ENCODE data around the gene KPNB1. TPM values are rescaled to one million over a fixed set of nuclear protein-coding genes. Genes with fewer than 3 reads are reported as not detected.

The KPNB1 gene
- total RNA-seq, 4 donors from 2014 or later, result 72.3 to 276 (median 135) TPM

DNA sequence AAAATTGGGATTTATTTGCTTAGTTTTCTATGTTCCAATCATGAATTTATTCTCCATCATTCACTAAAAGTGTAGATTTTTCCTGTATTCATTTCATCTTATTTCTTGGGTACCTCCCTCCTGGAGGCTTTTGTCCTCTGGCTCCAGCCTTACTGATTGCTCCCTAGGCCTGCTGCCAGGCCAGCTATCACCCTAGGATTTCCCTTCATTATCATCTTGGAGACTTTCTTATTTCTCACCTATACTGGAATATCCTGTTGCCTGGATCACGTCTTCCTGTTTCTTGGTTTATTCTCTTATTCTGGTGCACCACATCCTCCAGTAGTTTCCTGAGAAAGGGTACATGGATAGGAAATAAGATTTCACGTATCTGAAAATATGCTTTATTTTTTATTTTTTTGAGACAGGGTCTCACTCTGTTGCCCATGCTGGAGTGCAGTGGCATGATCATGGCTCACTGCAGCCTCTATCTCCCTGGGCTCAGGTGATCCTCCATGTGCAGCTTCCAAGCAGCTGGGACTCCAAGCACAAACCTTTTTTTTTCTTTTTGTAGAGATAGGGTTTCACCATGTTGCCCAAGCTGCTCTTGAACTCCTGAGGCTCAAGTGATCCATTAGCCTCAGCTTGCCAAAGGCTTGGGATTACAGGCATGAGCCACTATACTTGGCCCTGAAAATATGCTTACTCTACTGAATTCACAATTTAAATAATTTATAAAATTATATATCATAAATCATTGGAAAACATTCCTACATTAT lies 13.3 kb upstream of the KPNB1 start:
- Histone ChIP-seq H3K9me3 (no peaks in the 10 kb centered on the region), H3K4me3 (no peak overlapping the region), H3K4me1 (no peaks in the 10 kb centered on the region), H3K36me3 (no peaks in the 10 kb centered on the region), H3K27ac (no peak overlapping the region), H3K27me3 (no peaks in the 10 kb centered on the region)
- TF ChIP-seq POLR2A (IDR thresholded peaks at IDR 0.05) (no peak), CTCF (IDR thresholded peaks at IDR 0.05) (no peak)
- no peak for DNase-seq

DNA sequence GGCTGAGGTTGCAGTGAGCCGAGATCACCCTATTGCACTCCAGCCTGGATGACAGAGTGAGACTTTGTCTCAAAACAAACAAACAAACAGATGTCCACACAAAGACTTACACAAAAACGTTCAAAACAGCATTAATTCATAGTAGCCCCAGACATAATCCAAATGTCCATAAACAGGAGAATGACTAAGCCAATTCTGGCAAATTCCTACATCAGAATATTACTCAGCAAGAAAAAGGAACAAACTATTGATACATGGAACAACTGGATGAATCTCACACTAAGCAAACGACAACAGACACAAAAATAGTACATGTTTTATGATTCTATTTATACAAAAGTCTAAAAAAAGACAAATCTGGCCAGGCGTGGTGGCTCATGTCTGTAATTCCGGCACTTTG lies 10.8 kb upstream of the KPNB1 start:
- Histone ChIP-seq H3K27me3 (no peaks in the 10 kb centered on the region), H3K4me3 (no peak overlapping the region), H3K27ac (no peak overlapping the region), H3K4me1 (no peaks in the 10 kb centered on the region), H3K36me3 (no peaks in the 10 kb centered on the region), H3K9me3 (no peaks in the 10 kb centered on the region)
- TF ChIP-seq POLR2A (IDR thresholded peaks at IDR 0.05) (no peak), CTCF (IDR thresholded peaks at IDR 0.05) (no peak)
- no peak for DNase-seq

DNA sequence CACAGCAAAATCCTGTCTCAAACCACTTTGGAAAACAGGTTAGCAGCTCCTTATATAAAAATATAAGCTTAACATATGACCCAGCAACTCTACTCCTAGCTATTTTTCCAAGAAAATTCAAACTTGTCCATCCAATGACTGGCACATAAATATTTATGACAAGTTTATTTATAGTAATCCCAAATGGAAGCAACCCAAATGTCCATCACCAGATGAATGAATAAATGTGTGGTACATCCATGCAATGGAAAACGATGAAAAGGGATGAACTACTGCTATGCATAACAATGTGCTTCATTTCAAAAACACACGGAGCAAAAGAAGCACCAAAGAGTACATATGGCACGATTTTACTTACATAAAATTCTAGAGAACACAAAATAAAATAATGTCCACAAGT lies 9.6 kb upstream of the KPNB1 start:
- TF ChIP-seq POLR2A (IDR thresholded peaks at IDR 0.05), result no peak
- no peak for TF ChIP-seq CTCF (IDR thresholded peaks at IDR 0.05)
- no peak overlapping the region for H3K27ac ChIP-seq
- H3K9me3 ChIP-seq, result no peaks in the 10 kb centered on the region
- H3K4me1 ChIP-seq, result no peaks in the 10 kb centered on the region
- no peak for DNase-seq
- H3K36me3 ChIP-seq, result no peaks in the 10 kb centered on the region
- no peak overlapping the region for H3K4me3 ChIP-seq
- no peaks in the 10 kb centered on the region for H3K27me3 ChIP-seq

DNA sequence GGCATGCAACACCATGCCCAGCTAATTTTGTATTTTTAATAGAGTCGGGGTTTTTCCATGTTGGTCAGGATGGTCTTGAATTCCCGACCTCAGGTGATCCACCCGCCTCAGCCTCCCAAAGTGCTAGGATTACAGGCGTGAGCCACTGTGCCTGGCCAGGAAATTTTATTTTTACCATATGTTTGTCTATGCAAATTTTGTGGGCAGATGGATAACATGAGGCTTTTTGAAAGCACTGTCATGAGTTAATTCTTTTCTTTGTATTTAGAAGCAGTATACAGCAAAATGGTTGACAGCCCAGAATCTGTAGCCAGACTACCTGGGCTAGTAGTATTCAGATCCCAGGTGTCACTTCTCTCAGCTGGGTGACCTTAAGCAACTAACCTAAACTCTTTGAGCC lies 8.5 kb upstream of the KPNB1 start:
- Histone ChIP-seq H3K4me1 (no peaks in the 10 kb centered on the region), H3K27me3 (no peaks in the 10 kb centered on the region), H3K4me3 (no peak overlapping the region), H3K27ac (no peak overlapping the region), H3K36me3 (no peaks in the 10 kb centered on the region), H3K9me3 (no peaks in the 10 kb centered on the region)
- no peak for DNase-seq
- TF ChIP-seq POLR2A (IDR thresholded peaks at IDR 0.05) (no peak), CTCF (IDR thresholded peaks at IDR 0.05) (no peak)

GRCh38 chr17:47643116-47643515 lies 6.6 kb upstream of the KPNB1 start:
- DNase-seq, result no peak
- no peaks in the 10 kb centered on the region for H3K4me1 ChIP-seq
- H3K4me3 ChIP-seq, result no peak overlapping the region
- no peak overlapping the region for H3K27ac ChIP-seq
- no peaks in the 10 kb centered on the region for H3K27me3 ChIP-seq
- H3K9me3 ChIP-seq, result no peaks in the 10 kb centered on the region
- H3K36me3 ChIP-seq, result no peaks in the 10 kb centered on the region
- no peak for TF ChIP-seq CTCF (IDR thresholded peaks at IDR 0.05)
- TF ChIP-seq POLR2A (IDR thresholded peaks at IDR 0.05), result no peak

Data from Peyer's patch (tissue), 4 donors.